ENCODE results near the gene CHD3. TPM values are rescaled to one million over a fixed set of nuclear protein-coding genes. Genes with fewer than 3 reads are reported as not detected.

CHD3 gene
- total and polyA plus RNA-seq, 2 of the 13 experiments (the other 11 are each of a cell fraction or from before 2014, with no cell fraction given) = 2.7 to 3.7 TPM

DNA sequence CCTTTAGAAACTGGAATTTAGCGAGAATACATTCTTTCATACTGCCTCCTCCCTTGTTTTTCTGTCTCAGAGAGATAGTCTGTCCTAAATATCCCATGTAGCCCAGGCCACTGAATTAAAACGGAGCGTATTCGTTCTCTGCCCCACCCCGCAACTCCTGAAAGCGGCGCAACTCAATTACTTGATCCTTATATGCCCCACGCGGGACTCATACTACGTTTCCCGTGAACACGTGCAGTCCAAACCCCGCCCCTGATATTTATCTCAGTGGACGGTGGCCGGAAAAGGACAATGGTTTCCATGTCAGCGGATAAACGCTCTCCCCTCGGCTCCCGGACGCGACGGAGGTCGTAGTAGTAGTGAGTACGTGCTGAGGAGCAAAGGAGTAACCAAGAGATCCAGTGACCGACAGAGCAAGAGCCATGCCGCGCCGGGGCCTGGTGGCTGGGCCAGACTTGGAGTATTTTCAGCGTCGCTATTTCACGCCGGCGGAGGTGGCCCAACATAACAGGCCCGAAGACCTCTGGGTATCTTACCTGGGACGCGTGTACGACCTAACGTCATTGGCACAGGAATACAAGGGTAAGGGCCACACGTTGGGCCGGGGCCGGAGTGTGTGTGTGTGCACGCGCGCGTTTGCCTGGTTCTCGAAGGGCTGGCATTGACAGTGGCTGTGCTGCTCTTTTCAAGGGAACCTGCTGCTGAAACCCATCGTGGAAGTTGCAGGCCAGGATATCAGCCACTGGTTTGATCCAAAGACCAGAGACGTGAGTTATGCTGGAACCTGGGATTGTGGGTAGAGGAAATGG is 30.7 kb upstream of the CHD3 start, which contains the start of gene CYB5D1 (continued):
- TF ChIP-seq CC2D1A (CRISPR knock-in tag; IDR thresholded peaks at IDR 0.05) (peak; percentile 82; the same call in 1 of the 2 replicates), KMT2B (CRISPR knock-in tag; IDR thresholded peaks at IDR 0.05) (no peak), NFE2L1 (CRISPR knock-in tag; IDR thresholded peaks at IDR 0.05; ENCODE audit: borderline replicate concordance) (no peak), STAG1 (CRISPR knock-in tag; IDR thresholded peaks at IDR 0.05) (no peak), ZNF205 (CRISPR knock-in tag; IDR thresholded peaks at IDR 0.05) (no peak), ZFY (CRISPR knock-in tag; IDR thresholded peaks at IDR 0.05) (peak; percentile 76), MTF1 (CRISPR knock-in tag; IDR thresholded peaks at IDR 0.05) (no peak), KDM1A (CRISPR knock-in tag; IDR thresholded peaks at IDR 0.05) (no peak), MAZ (IDR thresholded peaks at IDR 0.05; ENCODE audit: borderline replicate concordance, low read depth, low read length) (no peak), MAZ (CRISPR knock-in tag; IDR thresholded peaks at IDR 0.05; ENCODE audit: low read depth) (peak; percentile 65; the same call in 1 of the 2 replicates), ZFAT (CRISPR knock-in tag; conservative IDR thresholded peaks at IDR 0.05) (no peak), ZNF792 (CRISPR knock-in tag; IDR thresholded peaks at IDR 0.05) (no peak), ZNF44 (CRISPR knock-in tag; IDR thresholded peaks at IDR 0.05) (no peak), GABPA (IDR thresholded peaks at IDR 0.05; ENCODE audit: low read depth, low read length) (no peak), GABPA (CRISPR knock-in tag; IDR thresholded peaks at IDR 0.05; ENCODE audit: low read depth) (no peak; the same call in none of the 2 replicates), ZSCAN30 (CRISPR knock-in tag; IDR thresholded peaks at IDR 0.05) (0 out of 2 replicates have a peak, but pooled peaks have one; percentile 37), POLR2G (IDR thresholded peaks at IDR 0.05; ENCODE audit: low read depth, low read length) (peak; percentile 54; the same call in 1 of the 2 replicates), TGIF2 (CRISPR knock-in tag; IDR thresholded peaks at IDR 0.05) (peak; percentile 64)
- TF ChIP-seq, protein P1, sequence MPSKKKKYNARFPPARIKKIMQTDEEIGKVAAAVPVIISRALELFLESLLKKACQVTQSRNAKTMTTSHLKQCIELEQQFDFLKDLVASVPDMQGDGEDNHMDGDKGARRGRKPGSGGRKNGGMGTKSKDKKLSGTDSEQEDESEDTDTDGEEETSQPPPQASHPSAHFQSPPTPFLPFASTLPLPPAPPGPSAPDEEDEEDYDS (CRISPR knock-in tag; IDR thresholded peaks at IDR 0.05) = peak; percentile 55
- TF ChIP-seq, protein P2, sequence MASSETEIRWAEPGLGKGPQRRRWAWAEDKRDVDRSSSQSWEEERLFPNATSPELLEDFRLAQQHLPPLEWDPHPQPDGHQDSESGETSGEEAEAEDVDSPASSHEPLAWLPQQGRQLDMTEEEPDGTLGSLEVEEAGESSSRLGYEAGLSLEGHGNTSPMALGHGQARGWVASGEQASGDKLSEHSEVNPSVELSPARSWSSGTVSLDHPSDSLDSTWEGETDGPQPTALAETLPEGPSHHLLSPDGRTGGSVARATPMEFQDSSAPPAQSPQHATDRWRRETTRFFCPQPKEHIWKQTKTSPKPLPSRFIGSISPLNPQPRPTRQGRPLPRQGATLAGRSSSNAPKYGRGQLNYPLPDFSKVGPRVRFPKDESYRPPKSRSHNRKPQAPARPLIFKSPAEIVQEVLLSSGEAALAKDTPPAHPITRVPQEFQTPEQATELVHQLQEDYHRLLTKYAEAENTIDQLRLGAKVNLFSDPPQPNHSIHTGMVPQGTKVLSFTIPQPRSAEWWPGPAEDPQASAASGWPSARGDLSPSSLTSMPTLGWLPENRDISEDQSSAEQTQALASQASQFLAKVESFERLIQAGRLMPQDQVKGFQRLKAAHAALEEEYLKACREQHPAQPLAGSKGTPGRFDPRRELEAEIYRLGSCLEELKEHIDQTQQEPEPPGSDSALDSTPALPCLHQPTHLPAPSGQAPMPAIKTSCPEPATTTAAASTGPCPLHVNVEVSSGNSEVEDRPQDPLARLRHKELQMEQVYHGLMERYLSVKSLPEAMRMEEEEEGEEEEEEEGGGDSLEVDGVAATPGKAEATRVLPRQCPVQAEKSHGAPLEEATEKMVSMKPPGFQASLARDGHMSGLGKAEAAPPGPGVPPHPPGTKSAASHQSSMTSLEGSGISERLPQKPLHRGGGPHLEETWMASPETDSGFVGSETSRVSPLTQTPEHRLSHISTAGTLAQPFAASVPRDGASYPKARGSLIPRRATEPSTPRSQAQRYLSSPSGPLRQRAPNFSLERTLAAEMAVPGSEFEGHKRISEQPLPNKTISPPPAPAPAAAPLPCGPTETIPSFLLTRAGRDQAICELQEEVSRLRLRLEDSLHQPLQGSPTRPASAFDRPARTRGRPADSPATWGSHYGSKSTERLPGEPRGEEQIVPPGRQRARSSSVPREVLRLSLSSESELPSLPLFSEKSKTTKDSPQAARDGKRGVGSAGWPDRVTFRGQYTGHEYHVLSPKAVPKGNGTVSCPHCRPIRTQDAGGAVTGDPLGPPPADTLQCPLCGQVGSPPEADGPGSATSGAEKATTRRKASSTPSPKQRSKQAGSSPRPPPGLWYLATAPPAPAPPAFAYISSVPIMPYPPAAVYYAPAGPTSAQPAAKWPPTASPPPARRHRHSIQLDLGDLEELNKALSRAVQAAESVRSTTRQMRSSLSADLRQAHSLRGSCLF (CRISPR knock-in tag; IDR thresholded peaks at IDR 0.05; ENCODE audit: borderline replicate concordance) = no peak
- TF ChIP-seq, protein P3, sequence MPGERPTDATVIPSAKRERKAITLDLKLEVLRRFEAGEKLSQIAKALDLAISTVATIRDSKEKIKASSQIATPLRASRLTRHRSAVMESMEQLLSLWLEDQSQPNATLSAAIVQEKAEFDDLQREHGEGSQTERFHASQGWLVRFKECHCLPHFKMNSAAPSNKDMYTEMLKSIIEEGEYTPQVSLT (CRISPR knock-in tag; IDR thresholded peaks at IDR 0.05; ENCODE audit: borderline replicate concordance, low read depth) = no peak
- TF ChIP-seq, protein P4, sequence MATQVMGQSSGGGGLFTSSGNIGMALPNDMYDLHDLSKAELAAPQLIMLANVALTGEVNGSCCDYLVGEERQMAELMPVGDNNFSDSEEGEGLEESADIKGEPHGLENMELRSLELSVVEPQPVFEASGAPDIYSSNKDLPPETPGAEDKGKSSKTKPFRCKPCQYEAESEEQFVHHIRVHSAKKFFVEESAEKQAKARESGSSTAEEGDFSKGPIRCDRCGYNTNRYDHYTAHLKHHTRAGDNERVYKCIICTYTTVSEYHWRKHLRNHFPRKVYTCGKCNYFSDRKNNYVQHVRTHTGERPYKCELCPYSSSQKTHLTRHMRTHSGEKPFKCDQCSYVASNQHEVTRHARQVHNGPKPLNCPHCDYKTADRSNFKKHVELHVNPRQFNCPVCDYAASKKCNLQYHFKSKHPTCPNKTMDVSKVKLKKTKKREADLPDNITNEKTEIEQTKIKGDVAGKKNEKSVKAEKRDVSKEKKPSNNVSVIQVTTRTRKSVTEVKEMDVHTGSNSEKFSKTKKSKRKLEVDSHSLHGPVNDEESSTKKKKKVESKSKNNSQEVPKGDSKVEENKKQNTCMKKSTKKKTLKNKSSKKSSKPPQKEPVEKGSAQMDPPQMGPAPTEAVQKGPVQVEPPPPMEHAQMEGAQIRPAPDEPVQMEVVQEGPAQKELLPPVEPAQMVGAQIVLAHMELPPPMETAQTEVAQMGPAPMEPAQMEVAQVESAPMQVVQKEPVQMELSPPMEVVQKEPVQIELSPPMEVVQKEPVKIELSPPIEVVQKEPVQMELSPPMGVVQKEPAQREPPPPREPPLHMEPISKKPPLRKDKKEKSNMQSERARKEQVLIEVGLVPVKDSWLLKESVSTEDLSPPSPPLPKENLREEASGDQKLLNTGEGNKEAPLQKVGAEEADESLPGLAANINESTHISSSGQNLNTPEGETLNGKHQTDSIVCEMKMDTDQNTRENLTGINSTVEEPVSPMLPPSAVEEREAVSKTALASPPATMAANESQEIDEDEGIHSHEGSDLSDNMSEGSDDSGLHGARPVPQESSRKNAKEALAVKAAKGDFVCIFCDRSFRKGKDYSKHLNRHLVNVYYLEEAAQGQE (IDR thresholded peaks at IDR 0.05; ENCODE audit: borderline replicate concordance in 1 of 2, low read depth in 1 of 2, low read length in 2 of 2) = no peak
